Cardiac muscle cell (in vitro differentiated cells and primary cell): Measurements from ENCODE around the gene C14orf39. TPM values are rescaled to one million over a fixed set of nuclear protein-coding genes. Genes with fewer than 3 reads are reported as not detected.

Source experiments
- DNase-seq, 2 donors: peaks; one replicate each; pipeline versions ENCODE4 v3.0.0 to v3.0.0-alpha.2; 2010 to 2017; ENCODE audit warnings: low read depth in 1 of 2, low spot score in 1 of 2
- H3K27ac ChIP-seq: fragments of 200-600 bp; sonication (generic); 2 replicates; pipeline ENCODE4 v1.5.1; 2016
- H3K27me3 ChIP-seq: fragments of 200-600 bp; sonication (generic); 2 replicates; pipeline ENCODE4 v1.6.0; 2016; ENCODE audit warnings: control low read depth
- H3K36me3 ChIP-seq: fragments of 200-600 bp; sonication (generic); 2 replicates; pipeline ENCODE4 v1.5.1; 2016; ENCODE audit warnings: control low read depth
- H3K4me1 ChIP-seq: fragments of 200-600 bp; sonication (generic); 2 replicates; pipeline ENCODE4 v1.8.1; 2017; ENCODE audit warnings: low read depth, mild to moderate bottlenecking, mixed run types
- H3K4me3 ChIP-seq: fragments of 200-600 bp; sonication (generic); 2 replicates; pipeline ENCODE4 v1.5.1; 2016; ENCODE audit warnings: mild to moderate bottlenecking
- H3K9me3 ChIP-seq: fragments of 200-600 bp; sonication (generic); 2 replicates; pipeline ENCODE4 v1.5.1; 2017; ENCODE audit warnings: low read depth, mild to moderate bottlenecking, control low read depth
- polyA plus RNA-seq: library from polyadenylated mRNA; unstranded; fragments of >200 nt; fragmentation: Nextera tagmentation; extraction: Ambion mirVana; gene quantifications from 2 replicates; pipeline ENCODE4 v1.2.1, GENCODE V29; 2016
- total RNA-seq: library from RNA; depleted of rRNA; stranded (reverse); fragments of >200 nt; gene quantifications from 2 replicates; pipeline ENCODE4 v1.2.3, GENCODE V29; 2016
- TF ChIP-seq, protein P1 (sequence below): IDR thresholded peaks from 2 replicates; pipeline ENCODE4 v1.5.1; 2012; ENCODE audit warnings: low read depth, mild to moderate bottlenecking, low read length

The C14orf39 gene
- total and polyA plus RNA-seq, 2 experiments from 2014 or later: 1.5 to 2.2 TPM

DNA sequence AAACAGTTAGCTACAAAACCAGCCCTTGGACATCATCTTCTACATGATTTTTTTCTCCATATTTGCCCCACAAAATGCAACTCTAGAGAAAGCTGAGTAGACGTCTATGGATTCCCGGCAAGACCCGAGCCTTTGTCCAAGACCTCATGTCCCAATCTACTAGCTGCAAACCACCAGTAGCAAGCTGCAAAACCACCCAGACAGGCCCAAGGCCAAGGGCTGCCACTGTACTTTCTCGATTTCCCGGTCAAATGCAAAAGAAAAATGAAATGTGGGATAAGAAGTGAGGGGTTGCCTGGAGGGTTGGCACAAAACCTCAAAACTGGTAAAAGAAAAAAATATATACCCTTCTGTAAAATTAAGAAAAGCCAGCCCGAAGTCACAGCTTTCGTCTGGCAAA lies 20.1 kb upstream of the C14orf39 start:
- Histone ChIP-seq H3K9me3 (no peaks in the 10 kb centered on the region), H3K4me1 (peaks cover 4% of the 10 kb centered on the region), H3K36me3 (no peaks in the 10 kb centered on the region), H3K27me3 (peaks cover 100% of the 10 kb centered on the region), H3K27ac (no peak overlapping the region), H3K4me3 (no peak overlapping the region)
- DNase-seq: no peak
- TF ChIP-seq, protein P1, sequence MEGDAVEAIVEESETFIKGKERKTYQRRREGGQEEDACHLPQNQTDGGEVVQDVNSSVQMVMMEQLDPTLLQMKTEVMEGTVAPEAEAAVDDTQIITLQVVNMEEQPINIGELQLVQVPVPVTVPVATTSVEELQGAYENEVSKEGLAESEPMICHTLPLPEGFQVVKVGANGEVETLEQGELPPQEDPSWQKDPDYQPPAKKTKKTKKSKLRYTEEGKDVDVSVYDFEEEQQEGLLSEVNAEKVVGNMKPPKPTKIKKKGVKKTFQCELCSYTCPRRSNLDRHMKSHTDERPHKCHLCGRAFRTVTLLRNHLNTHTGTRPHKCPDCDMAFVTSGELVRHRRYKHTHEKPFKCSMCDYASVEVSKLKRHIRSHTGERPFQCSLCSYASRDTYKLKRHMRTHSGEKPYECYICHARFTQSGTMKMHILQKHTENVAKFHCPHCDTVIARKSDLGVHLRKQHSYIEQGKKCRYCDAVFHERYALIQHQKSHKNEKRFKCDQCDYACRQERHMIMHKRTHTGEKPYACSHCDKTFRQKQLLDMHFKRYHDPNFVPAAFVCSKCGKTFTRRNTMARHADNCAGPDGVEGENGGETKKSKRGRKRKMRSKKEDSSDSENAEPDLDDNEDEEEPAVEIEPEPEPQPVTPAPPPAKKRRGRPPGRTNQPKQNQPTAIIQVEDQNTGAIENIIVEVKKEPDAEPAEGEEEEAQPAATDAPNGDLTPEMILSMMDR: no peak

DNA sequence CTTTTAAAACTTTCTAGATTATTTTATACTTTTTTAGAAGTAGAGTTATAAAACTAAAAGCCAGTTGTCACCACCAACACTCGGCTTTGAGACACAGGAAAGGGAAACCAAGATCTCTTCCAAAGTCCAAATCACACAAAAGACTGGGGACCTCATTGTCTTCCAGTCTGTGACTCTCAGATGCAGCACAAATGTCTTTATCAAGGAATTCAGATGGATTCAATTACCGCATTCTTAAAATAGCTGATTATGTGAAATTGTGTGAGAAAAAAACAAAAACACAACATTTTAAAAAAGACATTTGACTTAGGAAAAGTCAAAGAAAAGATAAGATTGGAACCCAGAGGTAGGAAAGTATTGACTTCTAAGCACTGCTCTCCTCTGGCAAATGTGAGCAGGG lies 19.6 kb upstream of the C14orf39 start:
- H3K9me3 ChIP-seq: no peaks in the 10 kb centered on the region

DNA sequence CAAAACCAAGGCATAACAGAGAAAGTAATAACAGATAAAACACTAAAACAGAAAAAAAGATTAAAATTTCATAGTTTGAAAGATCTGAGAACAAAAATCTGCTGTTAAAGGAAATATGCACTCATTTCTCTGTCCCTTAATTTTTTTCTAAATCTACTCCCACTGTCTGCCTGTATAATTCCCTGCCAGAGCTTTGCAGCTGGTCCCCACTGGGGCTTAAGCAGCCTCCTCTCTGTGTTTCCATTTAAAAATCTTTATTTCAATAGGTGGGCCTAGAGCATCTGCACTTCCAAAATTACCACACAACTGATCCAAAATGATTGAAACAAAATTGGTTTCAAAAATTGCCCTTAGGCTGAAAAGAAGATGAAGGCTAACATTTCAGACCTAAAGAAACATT lies 16.7 kb upstream of the C14orf39 start:
- no peak for DNase-seq
- Histone ChIP-seq H3K4me3 (no peak overlapping the region), H3K36me3 (no peaks in the 10 kb centered on the region), H3K9me3 (no peaks in the 10 kb centered on the region), H3K27me3 (peaks cover 91% of the 10 kb centered on the region), H3K27ac (no peak overlapping the region), H3K4me1 (no peaks in the 10 kb centered on the region)
- TF ChIP-seq, protein P1: no peak

More for the DNA sequence above, 19.6 kb upstream of the C14orf39 start:
- Histone ChIP-seq H3K4me1 (peaks cover 4% of the 10 kb centered on the region), H3K36me3 (no peaks in the 10 kb centered on the region), H3K4me3 (no peak overlapping the region), H3K27ac (no peak overlapping the region), H3K27me3 (peaks cover 100% of the 10 kb centered on the region)
- DNase-seq: no peak
- TF ChIP-seq, protein P1: no peak

DNA sequence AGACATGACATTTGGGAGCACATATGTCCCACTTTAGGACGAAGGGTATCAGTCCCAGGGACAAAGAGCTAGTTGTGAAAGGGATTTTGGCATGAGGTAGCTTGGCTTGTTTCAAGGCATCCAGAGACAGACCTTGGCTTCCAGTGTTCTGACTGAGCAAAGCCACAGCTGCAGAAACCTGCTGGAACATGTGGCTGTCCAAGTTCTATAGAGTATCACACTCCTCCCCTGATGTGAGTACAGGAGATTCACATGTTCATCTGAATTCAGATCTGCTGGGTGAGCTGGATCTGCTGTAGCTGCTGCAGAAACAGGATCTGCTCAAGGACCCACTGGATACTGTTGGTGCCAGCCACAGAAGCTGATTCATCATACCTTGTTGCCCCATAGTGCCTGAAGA lies 10.1 kb upstream of the C14orf39 start:
- Histone ChIP-seq H3K27ac (no peak overlapping the region), H3K9me3 (no peaks in the 10 kb centered on the region), H3K4me3 (no peak overlapping the region), H3K36me3 (no peaks in the 10 kb centered on the region), H3K27me3 (peaks cover 40% of the 10 kb centered on the region), H3K4me1 (no peaks in the 10 kb centered on the region)
- TF ChIP-seq, protein P1: no peak
- no peak for DNase-seq

DNA sequence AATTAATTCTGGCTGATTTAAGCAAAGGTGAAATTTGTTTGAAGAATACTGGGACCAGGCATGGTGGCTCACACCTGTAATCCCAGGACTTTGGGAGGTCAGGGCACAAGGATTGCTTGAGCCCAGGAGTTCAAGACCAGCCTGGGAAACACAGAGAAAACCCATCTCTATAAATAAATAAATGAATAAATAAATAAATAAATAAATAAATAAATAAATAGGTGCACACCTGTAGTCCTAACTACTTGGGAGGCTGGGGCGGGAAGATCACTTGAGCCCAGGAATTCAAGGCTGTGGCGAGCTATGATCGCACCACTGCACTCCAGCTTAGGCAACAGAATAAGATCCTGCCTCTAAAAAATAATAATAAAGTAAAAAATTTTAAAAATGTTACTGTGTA lies 4.4 kb upstream of the C14orf39 start:
- no peaks in the 10 kb centered on the region for H3K9me3 ChIP-seq
- no peaks in the 10 kb centered on the region for H3K36me3 ChIP-seq
- TF ChIP-seq, protein P1: no peak
- H3K4me1 ChIP-seq: no peaks in the 10 kb centered on the region
- H3K27me3 ChIP-seq: peaks cover 55% of the 10 kb centered on the region
- no peak for DNase-seq
- H3K4me3 ChIP-seq: no peak overlapping the region
- H3K27ac ChIP-seq: no peak overlapping the region

DNA sequence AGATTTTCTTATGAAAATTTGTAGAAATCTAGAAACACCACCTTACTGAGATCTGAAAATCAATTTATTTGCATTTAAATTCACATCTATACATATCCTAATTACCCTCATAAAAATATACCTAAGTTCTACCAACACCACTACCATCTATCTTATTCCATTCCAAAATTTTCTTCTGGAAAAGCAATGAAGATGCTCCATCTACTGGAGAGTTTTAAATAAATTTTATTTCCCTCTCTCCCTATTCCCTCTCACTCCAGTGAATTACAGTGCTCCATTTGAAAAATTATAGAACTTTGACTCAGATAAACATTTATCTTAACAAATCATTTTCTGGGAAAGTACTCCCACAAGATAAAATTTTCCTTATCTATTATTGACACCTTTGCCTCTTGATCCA lies 2.3 kb upstream of the C14orf39 start:
- no peaks in the 10 kb centered on the region for H3K9me3 ChIP-seq
- H3K36me3 ChIP-seq: no peaks in the 10 kb centered on the region
- no peaks in the 10 kb centered on the region for H3K4me1 ChIP-seq
- peaks cover 52% of the 10 kb centered on the region for H3K27me3 ChIP-seq
- TF ChIP-seq, protein P1: peak; percentile 21
- no peak overlapping the region for H3K27ac ChIP-seq
- no peak overlapping the region for H3K4me3 ChIP-seq
- no peak for DNase-seq
